Choroid plexus epithelial cell (primary cell): ENCODE measurements around the gene SATB1.
A peak's percentile ranks its signal among the peaks of the same experiment; 100 is the strongest.

ENCODE experiments used
- DNase-seq: peaks from one replicate; pipeline ENCODE4 v3.0.0-alpha.2; 2010; ENCODE audit warnings: low read depth
- H3K4me3 ChIP-seq: 2 replicates; pipeline ENCODE4 v1.5.1; 2011; ENCODE audit warnings: low read depth, mild to moderate bottlenecking, control low read depth, low read length, moderate library complexity
- CTCF ChIP-seq: conservative IDR thresholded peaks from 2 replicates; pipeline ENCODE4 v1.5.1; 2011; ENCODE audit warnings: low read depth, mild to moderate bottlenecking, control low read depth, inconsistent platforms, low read length, moderate library complexity

SATB1 gene

GRCh38 chr3:18423401-18424212, 1.5 kb downstream of the SATB1 start:
- DNase-seq: peak; percentile 64
- H3K4me3 ChIP-seq: peak overlapping the region; percentile 66
- TF ChIP-seq CTCF: no peak

GRCh38 chr3:18422972-18423371, 2.2 kb downstream of the SATB1 start:
- TF ChIP-seq CTCF: no peak
- H3K4me3 ChIP-seq: no peak overlapping the region
- no peak for DNase-seq

- no peak for DNase-seq
- H3K4me3 ChIP-seq: no peak overlapping the region
- TF ChIP-seq CTCF: no peak
These were observed 4.6 kb downstream of the SATB1 start for GRCh38 chr3:18420555-18420954.

GRCh38 chr3:18419232-18419631, 5.9 kb downstream of the SATB1 start:
- H3K4me3 ChIP-seq: no peak overlapping the region
- no peak for DNase-seq
- no peak for TF ChIP-seq CTCF

- DNase-seq: no peak
- no peak overlapping the region for H3K4me3 ChIP-seq
- TF ChIP-seq CTCF: no peak
These were observed 7.1 kb downstream of the SATB1 start for GRCh38 chr3:18417904-18418572.

GRCh38 chr3:18416332-18416731, 8.8 kb downstream of the SATB1 start:
- no peak overlapping the region for H3K4me3 ChIP-seq
- DNase-seq: no peak
- TF ChIP-seq CTCF: no peak
